H54 (cell line): ENCODE data around the gene AHCYL1.

Experiments
- DNase-seq: peaks from one replicate; pipeline ENCODE4 v3.0.0; 2011; ENCODE audit warnings: low spot score, mixed read lengths; ENCODE audit not compliant: insufficient read length
- FAIRE-seq: peaks from 3 replicates; lab custom pipeline; 2011; peaks lifted over from hg19 to GRCh38; lab: Jason Lieb, UNC
- POLR2A ChIP-seq: IDR thresholded peaks from 2 replicates; pipeline ENCODE4 v1.6.1; 2011; ENCODE audit warnings: low read depth, mild to moderate bottlenecking, low read length

AHCYL1 gene

DNA sequence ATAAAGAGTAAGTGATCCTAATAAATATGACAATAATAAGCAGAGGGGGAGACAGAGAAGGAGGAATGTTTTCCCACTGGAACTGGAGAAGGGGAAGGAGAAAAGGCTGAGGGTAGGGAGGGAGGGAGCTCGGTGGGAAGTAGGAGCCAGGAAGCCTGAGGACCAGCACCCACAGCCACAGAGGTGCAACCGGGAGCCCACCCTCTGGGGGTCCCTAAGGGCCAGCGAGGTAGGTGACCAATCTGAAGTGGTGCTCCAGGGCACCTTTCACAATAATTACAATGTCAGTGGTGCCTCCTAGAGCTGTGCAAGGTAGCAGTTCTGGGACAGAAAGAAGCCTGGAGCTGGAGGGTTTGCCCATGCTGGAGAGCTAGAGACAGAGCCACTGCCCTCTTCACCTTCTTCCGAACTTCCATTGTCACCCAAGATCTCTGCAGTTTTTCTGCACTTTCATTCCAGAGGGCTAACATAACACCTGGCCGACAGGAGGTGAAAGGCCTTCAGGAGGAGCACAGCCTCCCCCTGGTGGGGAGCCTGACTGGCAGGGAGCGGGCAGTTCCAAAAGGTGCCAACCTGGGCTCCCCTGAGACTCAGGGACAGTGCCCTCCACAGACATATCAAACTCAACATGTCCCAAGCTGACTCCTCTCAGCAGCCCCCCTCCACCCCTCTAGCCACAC, 4.1 kb upstream of the AHCYL1 start:
- no peak for TF ChIP-seq POLR2A
- DNase-seq (no peak), FAIRE-seq (no peak)

GRCh38 chr1:109981004-109981335, 3.6 kb upstream of the AHCYL1 start:
- no peak for TF ChIP-seq POLR2A
- DNase-seq: no peak
- FAIRE-seq: no peak

GRCh38 chr1:109983380-109984189, 980 bp upstream of the AHCYL1 start:
- DNase-seq: no peak
- no peak for TF ChIP-seq POLR2A
- FAIRE-seq: no peak

- FAIRE-seq (no peak), DNase-seq (no peak)
- no peak for TF ChIP-seq POLR2A
Measured at GRCh38 chr1:109984190-109984455, 442 bp upstream of the AHCYL1 start.

- DNase-seq: no peak
- no peak for TF ChIP-seq POLR2A
- FAIRE-seq: no peak
Measured at GRCh38 chr1:109985247-109986053, 885 bp downstream of the AHCYL1 start.

DNA sequence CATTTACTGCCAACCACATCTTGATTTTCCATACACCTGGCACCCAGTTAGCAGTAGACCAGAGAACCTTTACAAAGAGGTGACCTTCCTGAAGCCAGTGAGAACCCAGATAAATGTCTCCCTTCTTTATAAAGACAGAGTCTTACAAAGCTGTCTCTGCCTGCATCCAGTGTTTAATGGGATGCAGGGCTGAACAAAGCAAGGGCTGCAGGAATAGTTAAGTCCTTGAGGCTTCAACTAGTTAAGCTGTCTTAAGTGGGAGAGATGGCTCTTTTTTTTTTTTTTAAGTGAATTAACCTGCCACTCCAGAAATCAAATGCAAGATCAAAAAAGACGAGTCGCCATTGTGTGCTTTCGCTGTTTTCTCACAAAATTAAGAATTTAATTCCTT, 1.5 kb downstream of the AHCYL1 start:
- DNase-seq (no peak), FAIRE-seq (no peak)
- TF ChIP-seq POLR2A: no peak

DNA sequence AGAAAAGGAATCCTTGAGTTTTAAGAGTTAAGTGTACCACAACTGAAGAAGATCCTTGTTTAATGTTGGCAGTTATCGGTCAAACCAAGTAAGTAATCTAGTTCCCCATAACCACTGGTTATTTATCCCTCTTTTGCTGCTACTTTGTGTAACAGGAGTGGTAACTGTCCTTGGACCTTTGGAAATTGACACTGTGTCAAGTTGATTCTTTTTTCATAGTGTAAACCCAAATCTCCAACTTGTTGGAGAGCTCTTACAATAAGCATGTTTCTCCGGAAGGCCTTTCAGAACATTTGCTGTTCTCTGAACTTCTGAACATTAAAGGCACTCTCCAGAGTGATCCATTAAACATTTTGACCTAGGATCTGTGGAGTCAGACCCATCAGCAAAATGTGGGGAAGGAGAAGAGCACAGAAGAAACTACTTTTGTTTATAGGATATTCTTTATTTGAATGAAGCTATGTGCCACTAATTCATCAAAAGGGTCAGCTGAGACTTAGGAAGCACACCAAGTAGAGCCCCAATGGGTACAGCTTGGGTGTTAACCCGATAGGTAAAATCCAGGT, 3.9 kb downstream of the AHCYL1 start:
- FAIRE-seq (no peak), DNase-seq (no peak)
- no peak for TF ChIP-seq POLR2A

DNA sequence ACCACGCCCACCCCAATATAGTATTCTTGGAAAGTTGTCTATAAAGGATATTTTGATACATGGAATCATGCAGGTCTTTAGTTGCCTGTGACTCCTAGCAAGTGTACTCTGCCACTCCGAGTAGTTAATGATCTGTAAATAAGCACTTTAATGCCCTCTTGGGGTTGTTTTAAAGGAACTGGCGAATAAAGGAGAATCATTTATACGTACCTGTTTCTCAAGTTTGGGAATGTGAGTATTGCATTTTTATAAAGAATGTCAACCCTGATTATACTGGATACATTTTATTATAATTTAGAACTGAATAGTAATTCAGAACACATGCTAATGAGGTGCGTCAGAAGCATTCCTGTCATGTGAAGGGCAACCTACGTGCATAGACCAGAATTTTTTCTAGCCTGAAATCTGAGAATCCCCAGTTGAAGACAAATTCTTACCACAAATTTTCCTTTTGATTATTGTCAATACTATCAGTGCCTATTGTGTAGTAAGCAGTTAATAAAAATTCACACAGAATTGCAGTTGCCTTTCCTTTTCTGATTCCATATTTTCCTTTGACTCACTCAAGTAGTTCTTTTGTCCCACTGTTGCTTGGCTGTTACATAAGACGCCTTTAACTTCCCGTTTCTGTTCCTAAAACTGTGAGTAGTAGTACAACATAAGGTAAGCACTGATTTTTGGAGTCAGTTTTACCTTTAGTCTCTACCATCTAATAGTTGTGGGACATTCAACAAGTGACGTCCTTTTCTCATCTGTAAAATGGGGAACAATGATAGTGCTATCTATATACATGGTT, 5.1 kb downstream of the AHCYL1 start:
- FAIRE-seq (no peak), DNase-seq (no peak)
- no peak for TF ChIP-seq POLR2A

DNA sequence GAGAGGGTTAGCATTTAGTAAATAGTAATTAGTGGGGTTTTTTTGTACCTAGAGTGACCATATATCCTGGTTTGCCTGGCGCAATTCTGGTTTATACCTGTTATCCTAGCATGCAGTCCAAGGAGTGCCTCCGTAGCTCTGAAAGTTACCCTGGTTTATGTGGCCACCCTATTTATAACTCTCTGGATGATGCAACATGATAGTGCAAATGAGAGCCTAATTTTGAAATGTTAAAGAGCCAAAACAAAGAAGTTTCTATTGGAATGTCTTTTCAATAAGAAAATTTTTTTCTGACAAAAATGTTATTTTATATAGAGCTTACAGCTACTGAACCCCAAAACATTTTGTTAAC, 5.7 kb downstream of the AHCYL1 start:
- FAIRE-seq: no peak
- DNase-seq: no peak
- no peak for TF ChIP-seq POLR2A

DNA sequence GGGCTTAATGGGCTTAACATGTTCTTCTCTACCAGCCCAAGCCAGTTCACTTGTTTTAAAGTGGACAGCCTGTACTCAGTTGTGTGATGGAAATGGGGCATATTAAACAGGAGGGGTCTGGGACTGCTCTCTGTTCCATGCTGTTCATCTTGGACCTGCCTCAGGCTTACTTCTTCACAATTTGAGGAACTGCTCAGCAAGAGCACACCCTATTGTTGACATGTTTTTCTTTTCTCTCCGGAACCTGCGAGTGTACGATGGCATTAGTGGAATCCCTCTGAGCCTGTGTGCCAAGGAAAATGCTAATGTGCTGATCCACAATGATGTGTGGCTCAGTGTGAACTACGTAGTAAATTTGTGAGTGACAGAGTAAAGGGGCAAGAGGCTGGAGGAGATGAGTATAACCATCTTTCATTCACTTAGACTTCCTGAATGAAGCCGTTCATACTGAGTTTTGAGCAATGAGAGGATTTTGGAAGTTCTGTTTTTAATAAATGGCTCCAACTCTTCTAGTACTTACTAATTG, 6.9 kb downstream of the AHCYL1 start:
- no peak for FAIRE-seq
- DNase-seq: no peak
- no peak for TF ChIP-seq POLR2A

GRCh38 chr1:109993885-109994284, 9.3 kb downstream of the AHCYL1 start:
- FAIRE-seq (no peak), DNase-seq (no peak)
- TF ChIP-seq POLR2A: no peak

DNA sequence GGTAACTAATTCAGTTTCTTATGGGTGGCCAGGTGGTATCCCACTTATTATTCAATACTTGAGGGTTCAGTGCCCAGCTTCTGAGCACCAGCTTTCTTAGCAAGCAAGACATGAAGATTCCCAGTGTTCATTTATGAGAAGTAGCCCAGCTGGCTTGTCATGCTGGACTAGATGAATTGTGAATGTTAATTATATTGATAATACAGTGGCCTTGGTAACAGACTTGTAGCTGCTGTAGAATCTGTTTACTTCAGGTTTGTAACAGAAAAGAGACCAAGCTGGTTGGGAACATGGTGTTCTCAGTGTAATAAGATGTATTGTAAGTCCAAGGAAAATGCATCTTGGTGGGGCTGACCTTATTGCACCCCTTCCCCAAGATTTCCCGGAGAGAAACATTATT, 10.1 kb downstream of the AHCYL1 start:
- DNase-seq (no peak), FAIRE-seq (no peak)
- TF ChIP-seq POLR2A: no peak

GRCh38 chr1:109995536-109995935, 11.0 kb downstream of the AHCYL1 start:
- TF ChIP-seq POLR2A: no peak
- FAIRE-seq: no peak

More at GRCh38 chr1:109995536-109995935, 11.0 kb downstream of the AHCYL1 start:
- no peak for DNase-seq
